IMR-90 (cell line): Measurements from ENCODE around the gene LRRC10B. TPM values are rescaled to one million over a fixed set of nuclear protein-coding genes. Genes with fewer than 3 reads are reported as not detected.
A peak's percentile ranks its signal among the peaks of the same experiment; 100 is the strongest.

ENCODE experiments used
- ATAC-seq: fragments of 200-7000 bp; cut with Tn5 transposase; 2 replicates; pipeline ENCODE4 v1.9.1; 2020; ENCODE audit warnings: low read depth, mild to moderate bottlenecking, moderate library complexity
- BruUV-seq: library from RNA; stranded (reverse); fragments of 400-500 nt; replicated peaks from 2 replicates; lab custom pipeline; 2021; lab: Mats Ljungman, UMichigan
- CTCF ChIA-PET: fragments of 300-600 bp; formaldehyde crosslinking; extraction: SDS; loops from one replicate; lab custom pipeline; 2021; ENCODE audit warnings: antibody characterized with exemption; lab: Yijun Ruan, JAX
- POLR2A ChIA-PET: fragments of 300-600 bp; sonication (Branson Sonifier 250); formaldehyde crosslinking; loops from one replicate; lab custom pipeline; 2022; ENCODE audit warnings: antibody characterized with exemption; ENCODE audit not compliant: unreplicated experiment; lab: Charles Lee
- DNase-seq: peaks from one replicate; pipeline ENCODE4 v3.0.0; 2013
- H2AFZ ChIP-seq: replicated peaks from 2 replicates; pipeline ENCODE3; 2013; ENCODE audit warnings: low read length, mild to moderate bottlenecking; ENCODE audit not compliant: poor library complexity
- H2AK5ac ChIP-seq: 2 replicates; pipeline ENCODE4 v1.6.1; 2013; ENCODE audit warnings: low read depth, low read length, inconsistent platforms
- H2AK9ac ChIP-seq: replicated peaks from 2 replicates; pipeline ENCODE3; 2013; ENCODE audit warnings: mild to moderate bottlenecking, low read depth, low read length, moderate library complexity; ENCODE audit not compliant: poor library complexity
- H2BK120ac ChIP-seq: 2 replicates; pipeline ENCODE4 v1.6.1; 2013; ENCODE audit warnings: low read depth, low read length, inconsistent platforms
- H2BK15ac ChIP-seq: 3 replicates; pipeline ENCODE4 v1.6.1; 2013; ENCODE audit warnings: low read depth, low read length, inconsistent platforms
- H2BK20ac ChIP-seq: 2 replicates; pipeline ENCODE4 v1.6.1; 2013; ENCODE audit warnings: low read depth, mild to moderate bottlenecking, inconsistent platforms, low read length, moderate library complexity
- H2BK5ac ChIP-seq: 2 replicates; pipeline ENCODE4 v1.6.1; 2013; ENCODE audit warnings: mild to moderate bottlenecking, low read depth, low read length, inconsistent platforms; ENCODE audit not compliant: poor library complexity, severe bottlenecking
- H3K14ac ChIP-seq: replicated peaks from 2 replicates; pipeline ENCODE4 v1.6.1; 2013; ENCODE audit warnings: low read depth, low read length, inconsistent platforms
- H3K18ac ChIP-seq: 2 replicates; pipeline ENCODE4 v1.6.1; 2013; ENCODE audit warnings: low read depth, low read length, control low read depth
- H3K23ac ChIP-seq: 2 replicates; pipeline ENCODE4 v1.6.1; 2013; ENCODE audit warnings: low read depth, low read length, inconsistent platforms
- H3K27ac ChIP-seq: 2 replicates; pipeline ENCODE4 v1.5.1; 2013; ENCODE audit warnings: mild to moderate bottlenecking, control low read depth, low read length; ENCODE audit not compliant: insufficient read depth
- H3K27me3 ChIP-seq: 2 replicates; pipeline ENCODE4 v1.6.1; 2013; ENCODE audit warnings: low read length; ENCODE audit not compliant: control insufficient read depth, insufficient read depth
- H3K36me3 ChIP-seq: 2 replicates; pipeline ENCODE4 v1.6.1; 2013; ENCODE audit warnings: low read length, mixed read lengths; ENCODE audit not compliant: control insufficient read depth, insufficient read depth
- H3K4ac ChIP-seq: 2 replicates; pipeline ENCODE4 v1.6.1; 2013; ENCODE audit warnings: low read depth, low read length, inconsistent platforms
- H3K4me1 ChIP-seq: 2 replicates; pipeline ENCODE4 v1.6.1; 2013; ENCODE audit warnings: low read length, mixed read lengths; ENCODE audit not compliant: control insufficient read depth, insufficient read depth
- H3K4me2 ChIP-seq: 2 replicates; pipeline ENCODE4 v1.6.1; 2013; ENCODE audit warnings: low read depth, mild to moderate bottlenecking, control low read depth, low read length, moderate library complexity
- H3K4me3 ChIP-seq: 2 replicates; pipeline ENCODE4 v1.5.1; 2013; ENCODE audit warnings: low read depth, mild to moderate bottlenecking, control low read depth, low read length, moderate library complexity; ENCODE audit not compliant: insufficient read depth
- H3K56ac ChIP-seq: 2 replicates; pipeline ENCODE4 v1.6.1; 2013; ENCODE audit warnings: low read length, inconsistent platforms; ENCODE audit not compliant: insufficient read depth; ENCODE audit errors: extremely low read depth
- H3K79me1 ChIP-seq, 2 experiments: 2 replicates each; pipeline ENCODE4 v1.6.1; 2013; ENCODE audit warnings: low read length in 2 of 2, inconsistent platforms in 1 of 2, low read depth in 1 of 2
- H3K9ac ChIP-seq: 2 replicates; pipeline ENCODE4 v1.6.1; 2013; ENCODE audit warnings: low read depth, low read length, control low read depth
- H3K9me1 ChIP-seq: 2 replicates; pipeline ENCODE4 v1.6.1; 2013; ENCODE audit warnings: low read length, inconsistent platforms; ENCODE audit not compliant: insufficient read depth
- H3K9me3 ChIP-seq: 2 replicates; pipeline ENCODE4 v1.6.1; 2013; ENCODE audit warnings: low read length; ENCODE audit not compliant: control insufficient read depth, insufficient read depth
- H4K20me1 ChIP-seq: 2 replicates; pipeline ENCODE4 v1.6.1; 2013; ENCODE audit warnings: low read length, inconsistent platforms; ENCODE audit not compliant: insufficient read depth
- H4K5ac ChIP-seq: 2 replicates; pipeline ENCODE4 v1.6.1; 2013; ENCODE audit warnings: mild to moderate bottlenecking, low read depth, low read length, control low read depth
- H4K8ac ChIP-seq, 2 experiments: 2 replicates each; pipeline ENCODE4 v1.6.1; 2013; ENCODE audit warnings: low read depth in 2 of 2, low read length in 2 of 2, control low read depth in 1 of 2, inconsistent platforms in 1 of 2
- H4K91ac ChIP-seq: 2 replicates; pipeline ENCODE4 v1.6.1; 2013; ENCODE audit warnings: low read depth, low read length, inconsistent platforms; ENCODE audit not compliant: insufficient read depth
- BHLHE40 ChIP-seq: fragments of 150-350 bp; IDR thresholded peaks from 2 replicates; pipeline ENCODE4 v1.6.1; 2016; ENCODE audit warnings: mild to moderate bottlenecking, low read depth, low read length
- CEBPB ChIP-seq: IDR thresholded peaks from 2 replicates; pipeline ENCODE4 v1.6.1; 2012; ENCODE audit warnings: low read depth, low read length, improper control_type of control experiment
- CHD1 ChIP-seq: IDR thresholded peaks from 2 replicates; pipeline ENCODE4 v1.6.1; 2012; ENCODE audit warnings: low read depth, low read length, improper control_type of control experiment
- CTCF ChIP-seq: conservative IDR thresholded peaks from 2 replicates; pipeline ENCODE4 v1.5.1; 2012; ENCODE audit warnings: mild to moderate bottlenecking, low read depth, low read length, improper control_type of control experiment
- ELK1 ChIP-seq: fragments of 150-350 bp; IDR thresholded peaks from 2 replicates; pipeline ENCODE4 v1.6.1; 2016; ENCODE audit warnings: low read depth, mild to moderate bottlenecking, low read length, moderate library complexity, borderline replicate concordance
- FOS ChIP-seq: fragments of 150-350 bp; IDR thresholded peaks from 2 replicates; pipeline ENCODE4 v1.6.1; 2016; ENCODE audit warnings: low read depth, low read length
- MAFK ChIP-seq: IDR thresholded peaks from 2 replicates; pipeline ENCODE4 v1.6.1; 2012; ENCODE audit warnings: low read depth, low read length, improper control_type of control experiment
- MAZ ChIP-seq: IDR thresholded peaks from 2 replicates; pipeline ENCODE4 v1.6.1; 2012; ENCODE audit warnings: low read depth, mild to moderate bottlenecking, low read length, improper control_type of control experiment, moderate library complexity, borderline replicate concordance
- MXI1 ChIP-seq: IDR thresholded peaks from 2 replicates; pipeline ENCODE4 v1.6.1; 2012; ENCODE audit warnings: low read depth, mild to moderate bottlenecking, low read length, moderate library complexity, borderline replicate concordance
- NFE2L2 ChIP-seq: fragments of 150-350 bp; IDR thresholded peaks from 2 replicates; pipeline ENCODE4 v1.6.1; 2016; ENCODE audit warnings: low read depth, mild to moderate bottlenecking, low read length
- POLR2A ChIP-seq: IDR thresholded peaks from 2 replicates; pipeline ENCODE4 v1.6.1; 2012; ENCODE audit warnings: mild to moderate bottlenecking, low read depth, low read length
- RAD21 ChIP-seq: IDR thresholded peaks from 2 replicates; pipeline ENCODE4 v1.6.1; 2012; ENCODE audit warnings: low read length, improper control_type of control experiment
- RCOR1 ChIP-seq: IDR thresholded peaks from 2 replicates; pipeline ENCODE4 v1.6.1; 2012; ENCODE audit warnings: mild to moderate bottlenecking, low read length, improper control_type of control experiment; ENCODE audit not compliant: insufficient replicate concordance
- RFX5 ChIP-seq: IDR thresholded peaks from 2 replicates; pipeline ENCODE4 v1.8.0; 2012; ENCODE audit warnings: low read depth, mild to moderate bottlenecking, low read length, moderate library complexity
- SMC3 ChIP-seq: fragments of 150-350 bp; IDR thresholded peaks from 2 replicates; pipeline ENCODE4 v1.6.1; 2016; ENCODE audit warnings: low read depth, mild to moderate bottlenecking, antibody characterized with exemption, low read length, moderate library complexity
- USF2 ChIP-seq: fragments of 150-350 bp; IDR thresholded peaks from 2 replicates; pipeline ENCODE4 v1.6.1; 2017; ENCODE audit warnings: mild to moderate bottlenecking, antibody characterized with exemption, low read length, low read depth
- WGBS, 2 experiments: methylation state at CpG; one replicate each; pipeline versions ENCODE4 v1.1.5 to v1.1.7; 2013; ENCODE audit warnings: missing lambda C conversion rate in 2 of 2; ENCODE audit not compliant: insufficient read length in 1 of 2; ENCODE audit errors: extremely low coverage in 2 of 2; 5-methylcytosine and 5-hydroxymethylcytosine counted together
- dilution Hi-C: fragments of 300-500 bp; cut with HindIII; formaldehyde crosslinking; loops from one replicate; pipeline ENCODE4 v1.14.3; 2018; ENCODE audit warnings: low sequenced_read_pairs; ENCODE audit not compliant: unreplicated experiment
- in situ Hi-C: fragments of 300-500 bp; cut with MboI; formaldehyde crosslinking; loops from 3 replicates; pipeline ENCODE4 v1.14.3; 2019; ENCODE audit warnings: low sequenced_read_pairs, inconsistent platforms, mixed read lengths
- intact Hi-C: fragments of 100-400 bp; cut with micrococcal nuclease; formaldehyde crosslinking; loops from 2 replicates; pipeline ENCODE4 v1.10.0; 2022
- polyA plus RNA-seq, 3 experiments: library from polyadenylated mRNA; depleted of rRNA; stranded (reverse); fragments of >200 nt; gene quantifications; 2 replicates each; pipeline ENCODE4 v1.2.3, GENCODE V29; 2012; ENCODE audit warnings: low replicate concordance in 1 of 3
- total RNA-seq: library from RNA; depleted of rRNA; stranded (reverse); fragments of >200 nt; gene quantifications from 2 replicates; pipeline ENCODE4 v1.2.3, GENCODE V29; 2012

The LRRC10B gene
- total and polyA plus RNA-seq, 2 of the 4 experiments (the other 2 are of a cell fraction), result not detected

GRCh38 chr11:61540528-61540927 lies 32.0 kb downstream of the LRRC10B start:
- 100% methylated on average over 1 of the region's 9 CpGs; no CpG with 5 or more reads in 1 of the 2 experiments for WGBS, 2 experiments
- no peak for TF ChIP-seq POLR2A
- no peak for TF ChIP-seq BHLHE40
- TF ChIP-seq CEBPB, result no peak
- TF ChIP-seq FOS, result no peak
- no peak for TF ChIP-seq CHD1
- no peak for TF ChIP-seq USF2
- TF ChIP-seq CTCF, result no peak
- no peak for TF ChIP-seq MAFK
- no peak for TF ChIP-seq RFX5
- no peak for TF ChIP-seq NFE2L2
- TF ChIP-seq SMC3, result no peak
- TF ChIP-seq MAZ, result no peak
- TF ChIP-seq RAD21, result no peak
- TF ChIP-seq ELK1, result no peak
- TF ChIP-seq MXI1, result no peak
- no peak for TF ChIP-seq RCOR1
- Histone ChIP-seq H3K27ac (no peak overlapping the region), H3K4me3 (no peak overlapping the region), H4K8ac (no peak overlapping the region), H3K79me1 (no peaks in the 10 kb centered on the region), H3K9ac (no peak overlapping the region), H3K56ac (no peak overlapping the region), H4K5ac (no peak overlapping the region), H3K4me1 (peaks cover 12% of the 10 kb centered on the region), H3K14ac (no peak overlapping the region), H3K4ac (no peak overlapping the region), H3K9me1 (no peaks in the 10 kb centered on the region), H4K91ac (no peak overlapping the region), H2BK20ac (no peak overlapping the region), H2BK5ac (no peak overlapping the region), H3K23ac (peak overlapping the region; percentile 15; the same call in 1 of the 2 replicates), H3K4me2 (no peak overlapping the region), H3K27me3 (peaks cover 28% of the 10 kb centered on the region), H3K18ac (no peak overlapping the region), H3K9me3 (no peaks in the 10 kb centered on the region), H2BK15ac (no peak overlapping the region), H2BK120ac (no peak overlapping the region), H2AK5ac (no peak overlapping the region), H2AFZ (no peak overlapping the region), H4K20me1 (no peaks in the 10 kb centered on the region), H2AK9ac (no peak overlapping the region), H3K36me3 (no peaks in the 10 kb centered on the region)
- dilution Hi-C loops, result no loop called here
- no TSS peak for BruUV-seq
- in situ Hi-C loops, result no loop called here
- DNase-seq (no peak), ATAC-seq (no peak)
- intact Hi-C loops, result no loop called here
- POLR2A ChIA-PET, result no interaction called here
- CTCF ChIA-PET, result no interaction called here
